ENCODE measurements around the gene RHBDL1. TPM values are rescaled to one million over a fixed set of nuclear protein-coding genes. Genes with fewer than 3 reads are reported as not detected.

Gene RHBDL1
- polyA plus RNA-seq, 3 donors, result 0.58 to 1.5 (median 1.1) TPM

Other genes with a start within 250 kb of the RHBDL1 start
- 10 to 100 TPM; 18.2 to 19.8 (median 18.2) TPM for gene CAPN15, start 148.0 kb upstream of the RHBDL1 start, polyA plus RNA-seq (ENCODE audit: insufficient read length in 3 of 3)
- 1 to 10 TPM; 7.4 to 8.6 (median 7.5) TPM for gene PRR35, start 115.3 kb upstream of the RHBDL1 start, polyA plus RNA-seq (ENCODE audit: insufficient read length in 3 of 3)
- gene NHLRC4, start 108.7 kb upstream of the RHBDL1 start, polyA plus RNA-seq (ENCODE audit: insufficient read length in 3 of 3), result 1 to 10 TPM; 6.4 to 6.9 (median 6.6) TPM
- gene PIGQ, start 105.7 kb upstream of the RHBDL1 start, polyA plus RNA-seq (ENCODE audit: insufficient read length in 3 of 3), result 10 to 100 TPM; 49.8 to 55.6 (median 50.4) TPM
- 10 to 100 TPM; 12.7 to 16.6 (median 14.4) TPM for gene RAB40C, start 85.6 kb upstream of the RHBDL1 start, polyA plus RNA-seq (ENCODE audit: insufficient read length in 3 of 3)
- gene WFIKKN1, start 44.7 kb upstream of the RHBDL1 start, polyA plus RNA-seq (ENCODE audit: insufficient read length in 3 of 3), result 1 to 10 TPM in 1 of 3 donors, under 1 TPM in 2; 0.82 to 1.2 (median 0.94) TPM
- gene METTL26, start 39.4 kb upstream of the RHBDL1 start, polyA plus RNA-seq (ENCODE audit: insufficient read length in 3 of 3), result 10 to 100 TPM; 34.8 to 45.2 (median 42.0) TPM
- 10 to 100 TPM; 11.1 to 15.5 (median 12.5) TPM for gene MCRIP2, start 33.8 kb upstream of the RHBDL1 start, polyA plus RNA-seq (ENCODE audit: insufficient read length in 3 of 3)
- gene WDR90, start 26.3 kb upstream of the RHBDL1 start, polyA plus RNA-seq (ENCODE audit: insufficient read length in 3 of 3), result 10 to 100 TPM; 22.4 to 27.5 (median 22.8) TPM
- 10 to 100 TPM; 58.2 to 68.2 (median 60.6) TPM for gene RHOT2, start 7.5 kb upstream of the RHBDL1 start, polyA plus RNA-seq (ENCODE audit: insufficient read length in 3 of 3)
- gene STUB1, start 4.7 kb downstream of the RHBDL1 start, polyA plus RNA-seq (ENCODE audit: insufficient read length in 3 of 3), result 100 to 1,000 TPM; 117 to 125 (median 120) TPM
- 10 to 100 TPM; 56.0 to 68.0 (median 65.2) TPM for gene JMJD8, start 8.7 kb downstream of the RHBDL1 start, polyA plus RNA-seq (ENCODE audit: insufficient read length in 3 of 3)
- gene WDR24, start 14.7 kb downstream of the RHBDL1 start, polyA plus RNA-seq (ENCODE audit: insufficient read length in 3 of 3), result 10 to 100 TPM in 1 of 3 donors, 1 to 10 TPM in 2; 9.2 to 10.2 (median 9.5) TPM
- 1 to 10 TPM in 2 of 3 donors, under 1 TPM in 1; 0.96 to 1.8 (median 1.1) TPM for gene FBXL16, start 30.1 kb downstream of the RHBDL1 start, polyA plus RNA-seq (ENCODE audit: insufficient read length in 3 of 3)
- 1 to 10 TPM; 4.5 to 6.0 (median 5.2) TPM for gene METRN, start 39.4 kb downstream of the RHBDL1 start, polyA plus RNA-seq (ENCODE audit: insufficient read length in 3 of 3)
- 10 to 100 TPM in 2 of 3 donors, 1 to 10 TPM in 1; 8.4 to 11.0 (median 10.2) TPM for gene ANTKMT, start 45.5 kb downstream of the RHBDL1 start, polyA plus RNA-seq (ENCODE audit: insufficient read length in 3 of 3)
- 1 to 10 TPM in 2 of 3 donors, under 1 TPM in 1; 0.74 to 1.3 (median 1.2) TPM for gene CCDC78, start 50.8 kb downstream of the RHBDL1 start, polyA plus RNA-seq (ENCODE audit: insufficient read length in 3 of 3)
- gene HAGHL, start 51.4 kb downstream of the RHBDL1 start, polyA plus RNA-seq (ENCODE audit: insufficient read length in 3 of 3), result 1 to 10 TPM; 3.4 to 4.0 (median 3.8) TPM
- gene CIAO3, start 65.3 kb downstream of the RHBDL1 start, polyA plus RNA-seq (ENCODE audit: insufficient read length in 3 of 3), result 10 to 100 TPM; 18.9 to 23.4 (median 22.8) TPM
- 10 to 100 TPM; 12.1 to 24.9 (median 13.8) TPM for gene MSLN, start 85.1 kb downstream of the RHBDL1 start, polyA plus RNA-seq (ENCODE audit: insufficient read length in 3 of 3)
- 10 to 100 TPM; 10.1 to 11.0 (median 10.4) TPM for gene RPUSD1, start 112.7 kb downstream of the RHBDL1 start, polyA plus RNA-seq (ENCODE audit: insufficient read length in 3 of 3)
- 10 to 100 TPM; 16.0 to 21.1 (median 16.5) TPM for gene CHTF18, start 112.9 kb downstream of the RHBDL1 start, polyA plus RNA-seq (ENCODE audit: insufficient read length in 3 of 3)
- gene GNG13, start 125.1 kb downstream of the RHBDL1 start, polyA plus RNA-seq (ENCODE audit: insufficient read length in 3 of 3), result under 1 TPM in 2 of 3 donors, not detected in 1; 0.12 to 0.31 TPM